Measurements from ENCODE around the gene RAI1. TPM values are rescaled to one million over a fixed set of nuclear protein-coding genes. Genes with fewer than 3 reads are reported as not detected.

RAI1 gene
- total RNA-seq, 1 donor = 8.9 TPM

DNA sequence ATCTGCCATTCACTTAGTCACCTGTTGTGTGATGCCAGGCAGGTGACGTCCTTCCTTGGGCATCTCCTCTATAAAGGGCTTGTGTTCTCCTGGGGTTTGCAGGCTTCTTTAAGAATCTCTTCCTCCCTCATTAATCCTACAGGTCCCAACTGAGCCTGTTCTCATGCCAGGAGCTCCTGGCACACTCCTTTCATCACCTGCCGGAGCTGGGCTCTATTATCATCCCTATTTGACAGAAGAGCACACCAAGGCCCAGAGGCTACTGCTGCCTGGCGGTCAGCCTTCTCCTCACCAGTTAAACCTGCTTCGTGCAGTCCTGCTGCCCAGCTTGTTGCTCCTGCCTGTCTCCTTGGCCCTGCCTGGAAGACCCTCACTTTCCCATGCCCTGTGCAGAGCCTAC lies 51.2 kb downstream of the RAI1 start:
- H3K4me3 ChIP-seq (ENCODE audit: low read length) = no peak overlapping the region

DNA sequence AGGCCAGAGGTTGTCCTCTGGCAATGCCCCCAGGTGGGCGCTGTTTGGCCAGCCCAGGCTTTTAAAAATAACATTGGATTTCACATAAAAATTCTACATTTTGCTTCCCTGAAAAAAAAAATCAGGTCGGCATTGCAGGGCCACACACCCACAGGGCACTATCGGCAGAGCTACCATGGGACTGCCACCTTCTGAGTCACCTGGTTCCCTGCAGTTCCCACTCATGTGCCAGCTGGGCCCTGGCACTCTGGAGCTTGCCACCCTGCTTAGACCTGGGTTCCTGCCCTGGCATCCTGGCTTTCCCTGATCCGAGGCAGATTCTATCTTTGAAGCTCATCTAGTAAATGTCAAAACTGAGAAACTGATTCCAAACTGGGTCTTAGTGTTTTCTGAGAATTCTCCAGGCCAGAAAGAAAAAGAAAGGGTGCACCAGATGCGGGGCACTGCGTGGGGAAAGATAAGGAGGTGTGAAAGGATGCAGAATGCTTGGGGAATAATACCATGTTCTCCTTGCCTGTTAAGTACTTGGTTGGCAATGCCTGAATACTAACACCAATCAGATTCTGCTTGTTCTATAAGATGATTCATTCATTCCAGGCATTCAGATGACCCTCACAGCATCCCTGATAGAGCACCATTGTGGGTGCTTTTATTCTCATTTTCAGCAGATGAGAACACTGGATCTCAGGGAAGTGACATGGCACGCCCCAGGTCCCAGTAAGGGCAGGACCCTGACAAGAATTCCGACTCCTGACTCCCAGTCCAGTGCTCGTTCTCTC lies 51.8 kb downstream of the RAI1 start:
- H3K4me3 ChIP-seq (ENCODE audit: low read length) = no peak overlapping the region
- peaks cover 24% of the 10 kb centered on the region for H3K4me1 ChIP-seq (ENCODE audit: insufficient read depth, low read length)
- H3K9me3 ChIP-seq (ENCODE audit: low read depth, low read length) = no peaks in the 10 kb centered on the region
- H3K27me3 ChIP-seq (ENCODE audit: insufficient read depth, low read length) = no peaks in the 10 kb centered on the region

More for the DNA sequence above, 51.2 kb downstream of the RAI1 start:
- Histone ChIP-seq H3K9me3 (ENCODE audit: low read depth, low read length) (no peaks in the 10 kb centered on the region), H3K27me3 (ENCODE audit: insufficient read depth, low read length) (no peaks in the 10 kb centered on the region), H3K4me1 (ENCODE audit: insufficient read depth, low read length) (peaks cover 17% of the 10 kb centered on the region)

DNA sequence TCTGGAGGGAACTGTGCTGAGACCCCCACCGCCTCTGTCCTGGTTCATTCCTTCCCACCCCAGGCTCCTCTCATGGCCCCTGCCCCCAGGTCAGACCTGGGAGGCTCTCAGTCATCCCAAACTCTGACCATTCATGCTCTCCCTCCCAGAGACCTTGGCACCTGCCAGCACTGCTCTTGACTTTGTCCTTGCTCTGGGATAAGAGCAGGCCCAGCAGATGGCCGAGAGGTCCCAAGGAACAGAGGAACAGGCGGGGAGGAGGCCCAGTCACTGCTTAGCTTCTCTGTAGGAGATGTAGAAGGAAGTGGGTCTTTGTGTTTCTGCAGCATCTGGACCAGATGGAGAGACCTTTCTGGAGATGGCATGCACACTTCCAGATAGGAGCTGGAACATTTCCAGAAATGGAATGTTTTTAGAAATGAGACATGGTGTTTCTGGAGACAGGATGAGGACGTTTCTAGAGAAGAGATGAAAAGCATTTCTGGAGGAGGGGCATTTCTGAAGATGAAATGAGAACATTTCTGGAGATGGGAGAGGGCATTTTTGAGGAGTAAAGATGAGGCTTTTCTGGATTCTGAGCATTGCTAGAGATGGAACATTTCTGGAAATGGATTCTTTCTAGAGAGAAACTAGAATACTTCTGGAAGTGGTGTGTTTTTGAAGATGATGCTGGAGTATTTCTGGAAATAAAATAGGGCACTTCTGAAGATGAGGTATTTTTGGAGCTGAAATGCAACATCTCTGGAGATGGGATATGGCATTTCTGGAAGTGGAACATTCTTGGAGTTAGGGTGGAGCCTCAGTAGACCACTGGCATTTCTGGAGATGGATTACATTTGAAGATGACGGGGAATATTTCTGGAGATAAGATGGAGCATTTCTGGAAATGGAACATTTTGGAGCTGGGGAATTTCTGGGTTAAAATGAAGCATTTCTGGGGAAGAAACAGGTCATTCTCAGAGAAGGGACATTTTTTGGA lies 55.2 kb downstream of the RAI1 start:
- H3K4me3 ChIP-seq (ENCODE audit: low read length) = no peak overlapping the region
- H3K4me1 ChIP-seq (ENCODE audit: insufficient read depth, low read length) = peaks cover 35% of the 10 kb centered on the region
- no peaks in the 10 kb centered on the region for H3K27me3 ChIP-seq (ENCODE audit: insufficient read depth, low read length)
- no peaks in the 10 kb centered on the region for H3K9me3 ChIP-seq (ENCODE audit: low read depth, low read length)

DNA sequence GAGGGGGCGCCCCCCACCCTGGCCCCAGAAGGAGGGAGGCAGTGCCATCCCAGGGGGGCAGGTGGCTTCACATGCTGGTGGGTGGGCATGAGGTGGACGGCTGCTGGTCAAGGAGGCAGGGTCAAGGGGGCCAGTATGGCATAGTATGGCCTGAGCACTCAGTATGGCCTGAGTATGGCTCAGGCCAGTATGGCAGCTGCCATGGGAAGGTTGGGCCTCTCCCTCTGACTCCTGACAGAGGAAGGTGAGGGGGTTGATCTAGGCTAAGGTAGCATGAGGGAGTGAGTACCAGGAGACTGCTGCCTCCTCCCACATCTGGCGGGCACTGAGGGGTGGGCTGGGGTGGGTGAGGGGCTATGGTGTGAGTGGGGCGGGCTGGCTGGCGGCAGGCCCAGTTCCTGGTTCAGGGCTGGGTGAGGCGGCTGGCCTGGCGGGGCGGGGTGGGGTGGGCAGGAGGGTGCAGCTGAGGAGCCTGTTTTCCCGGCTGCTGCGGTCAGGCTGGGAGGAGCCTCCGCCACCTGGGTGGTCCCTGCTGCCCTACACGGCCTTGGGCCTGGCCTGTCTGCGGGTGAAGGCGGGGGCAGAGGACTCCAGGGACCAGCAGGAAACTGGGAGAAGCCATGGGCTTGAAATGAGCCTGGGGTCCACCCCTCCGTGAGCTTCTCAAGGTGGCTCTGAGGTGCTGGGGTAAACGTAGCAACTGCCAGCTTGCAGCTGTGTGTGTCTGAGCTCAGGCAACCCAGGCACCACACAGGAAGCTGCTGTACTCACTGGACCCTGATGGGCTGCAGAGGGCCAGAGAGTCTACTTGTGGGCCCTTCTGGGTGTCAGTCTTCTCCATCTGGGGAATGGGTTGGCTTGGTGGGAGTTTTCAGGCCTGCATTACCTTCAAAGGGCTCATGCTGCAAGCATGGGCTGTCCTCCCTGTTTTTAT lies 57.0 kb downstream of the RAI1 start:
- Histone ChIP-seq H3K9me3 (ENCODE audit: low read depth, low read length) (no peaks in the 10 kb centered on the region), H3K4me1 (ENCODE audit: insufficient read depth, low read length) (peaks cover 35% of the 10 kb centered on the region), H3K4me3 (ENCODE audit: low read length) (no peak overlapping the region)

DNA sequence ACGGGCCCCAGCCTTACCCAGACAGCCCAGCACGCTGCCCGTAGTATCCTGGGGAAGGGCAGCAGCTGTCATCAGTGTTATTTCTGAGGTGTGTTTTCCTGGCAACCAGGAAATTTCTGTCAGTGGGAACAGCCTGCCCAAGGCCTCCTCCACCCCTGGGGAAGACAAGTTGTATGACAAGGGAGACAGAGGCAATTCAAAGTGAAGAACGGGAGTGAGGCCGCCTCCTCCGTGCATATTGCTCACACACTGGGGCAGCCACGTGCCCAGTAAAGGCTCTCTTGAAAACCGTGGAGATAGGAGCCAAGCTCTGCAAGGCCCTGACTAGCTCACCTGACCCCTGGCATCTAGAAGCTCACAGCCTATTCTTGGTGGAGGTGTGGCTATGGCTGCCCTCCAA lies 57.6 kb downstream of the RAI1 start:
- no peaks in the 10 kb centered on the region for H3K27me3 ChIP-seq (ENCODE audit: insufficient read depth, low read length)
- H3K4me1 ChIP-seq (ENCODE audit: insufficient read depth, low read length) = peaks cover 35% of the 10 kb centered on the region
- H3K9me3 ChIP-seq (ENCODE audit: low read depth, low read length) = no peaks in the 10 kb centered on the region
- H3K4me3 ChIP-seq (ENCODE audit: low read length) = no peak overlapping the region

More for the DNA sequence above, 57.0 kb downstream of the RAI1 start:
- H3K27me3 ChIP-seq (ENCODE audit: insufficient read depth, low read length) = no peaks in the 10 kb centered on the region

DNA sequence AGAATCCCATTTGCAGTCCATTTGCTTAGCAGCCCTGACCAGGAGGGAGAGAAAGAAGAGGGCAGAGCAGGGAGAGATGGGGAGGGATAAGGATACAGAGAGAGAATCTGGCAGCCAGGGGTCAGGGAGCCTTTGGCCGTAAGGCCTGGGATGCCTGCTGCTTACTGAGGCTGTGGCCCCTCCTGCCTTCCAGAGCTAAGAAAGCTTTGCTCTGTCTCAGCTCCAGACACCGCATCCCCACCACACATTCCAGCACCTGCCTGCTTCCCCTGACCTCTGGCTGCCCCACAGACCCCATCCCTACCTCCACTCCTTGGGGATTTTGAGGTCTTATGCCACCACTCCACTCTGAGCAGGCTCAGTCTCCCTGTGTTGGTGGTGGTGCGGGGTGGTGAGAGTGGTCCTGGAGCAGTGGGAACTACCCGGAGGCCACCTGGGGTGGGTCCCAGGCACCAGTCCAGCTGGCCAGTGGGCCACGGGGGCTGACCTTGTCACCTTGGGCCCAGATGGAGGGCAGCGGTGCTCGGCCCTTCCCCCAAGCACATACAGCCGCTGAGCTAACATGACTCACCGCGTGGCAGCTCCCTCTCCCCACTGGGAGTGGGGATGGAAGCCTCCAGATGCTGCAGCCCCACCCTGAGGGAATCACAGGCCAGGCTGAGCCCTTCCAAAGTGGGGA lies 58.3 kb downstream of the RAI1 start:
- H3K4me1 ChIP-seq (ENCODE audit: insufficient read depth, low read length) = peaks cover 33% of the 10 kb centered on the region
- H3K4me3 ChIP-seq (ENCODE audit: low read length) = no peak overlapping the region
- no peaks in the 10 kb centered on the region for H3K27me3 ChIP-seq (ENCODE audit: insufficient read depth, low read length)
- no peaks in the 10 kb centered on the region for H3K9me3 ChIP-seq (ENCODE audit: low read depth, low read length)

DNA sequence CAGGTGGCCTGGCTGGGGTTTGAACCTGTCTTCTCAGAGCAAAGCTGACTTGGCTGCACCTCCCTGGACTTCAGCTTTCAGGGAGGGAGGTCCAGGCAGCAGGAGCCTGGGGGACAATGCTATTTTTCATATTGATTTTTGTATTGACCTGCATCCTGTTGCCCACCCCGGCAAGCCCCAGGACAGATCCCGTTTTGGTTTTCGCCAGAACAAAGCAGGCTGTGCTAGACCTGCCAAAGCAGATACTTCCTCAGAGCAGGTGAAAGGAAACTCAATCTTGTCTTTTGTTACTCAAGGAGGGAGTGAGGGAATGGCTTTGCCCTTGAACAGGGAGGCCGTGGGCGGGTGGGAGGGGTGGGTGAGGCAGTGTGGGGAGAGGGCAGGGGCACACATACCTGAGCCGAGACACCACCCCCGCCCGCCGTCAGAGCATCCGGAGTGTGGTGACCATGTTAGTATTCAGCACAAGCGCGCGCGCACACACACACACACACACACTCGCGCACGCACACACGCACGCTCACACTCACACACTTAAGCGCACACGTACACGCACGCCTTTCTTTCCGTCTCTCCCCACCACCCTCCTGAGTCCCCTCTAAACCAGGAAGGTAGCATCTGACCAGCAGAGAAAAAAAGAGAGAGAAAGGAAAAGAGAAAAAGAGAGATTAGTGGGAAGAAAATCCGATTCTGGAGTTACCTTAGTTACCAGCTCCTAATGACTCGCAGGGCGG lies 59.5 kb downstream of the RAI1 start:
- Histone ChIP-seq H3K4me1 (ENCODE audit: insufficient read depth, low read length) (peaks cover 28% of the 10 kb centered on the region), H3K27me3 (ENCODE audit: insufficient read depth, low read length) (no peaks in the 10 kb centered on the region), H3K4me3 (ENCODE audit: low read length) (no peak overlapping the region), H3K9me3 (ENCODE audit: low read depth, low read length) (no peaks in the 10 kb centered on the region)

DNA sequence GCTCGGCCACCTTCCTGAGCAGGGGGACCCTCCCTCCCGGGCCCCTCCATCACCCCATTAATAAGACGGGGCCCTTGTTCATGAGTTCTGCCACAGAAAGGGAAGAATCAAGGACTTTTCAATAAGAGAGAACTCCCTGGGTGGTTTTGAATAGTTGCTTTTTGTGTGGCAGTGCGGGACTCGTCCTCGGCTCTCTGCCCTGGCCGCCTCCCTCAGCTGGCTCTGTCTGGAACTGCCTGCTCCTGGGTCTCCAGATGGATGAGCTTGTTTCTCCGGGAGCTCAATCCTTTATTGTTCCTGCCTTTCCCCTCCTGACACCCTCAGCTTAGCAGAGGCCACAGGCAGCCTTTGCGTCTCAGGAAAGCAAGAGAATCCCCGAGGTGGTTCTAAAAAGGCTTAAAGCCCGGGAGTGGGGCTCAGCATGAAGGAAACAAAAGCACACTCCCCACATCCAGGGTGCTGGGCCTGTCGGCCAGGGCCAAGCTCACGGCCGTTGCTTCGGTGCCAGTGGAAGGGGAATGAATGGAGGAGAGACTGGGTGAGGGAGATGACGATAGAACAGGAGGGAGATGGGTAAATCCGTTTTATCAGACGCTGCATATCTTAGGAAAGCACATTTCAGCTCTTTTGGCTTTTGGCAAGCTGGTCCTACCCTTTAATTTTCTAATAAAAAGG lies 60.2 kb downstream of the RAI1 start:
- no peak overlapping the region for H3K4me3 ChIP-seq (ENCODE audit: low read length)
- H3K9me3 ChIP-seq (ENCODE audit: low read depth, low read length) = no peaks in the 10 kb centered on the region
- peaks cover 28% of the 10 kb centered on the region for H3K4me1 ChIP-seq (ENCODE audit: insufficient read depth, low read length)
- H3K27me3 ChIP-seq (ENCODE audit: insufficient read depth, low read length) = no peaks in the 10 kb centered on the region

DNA sequence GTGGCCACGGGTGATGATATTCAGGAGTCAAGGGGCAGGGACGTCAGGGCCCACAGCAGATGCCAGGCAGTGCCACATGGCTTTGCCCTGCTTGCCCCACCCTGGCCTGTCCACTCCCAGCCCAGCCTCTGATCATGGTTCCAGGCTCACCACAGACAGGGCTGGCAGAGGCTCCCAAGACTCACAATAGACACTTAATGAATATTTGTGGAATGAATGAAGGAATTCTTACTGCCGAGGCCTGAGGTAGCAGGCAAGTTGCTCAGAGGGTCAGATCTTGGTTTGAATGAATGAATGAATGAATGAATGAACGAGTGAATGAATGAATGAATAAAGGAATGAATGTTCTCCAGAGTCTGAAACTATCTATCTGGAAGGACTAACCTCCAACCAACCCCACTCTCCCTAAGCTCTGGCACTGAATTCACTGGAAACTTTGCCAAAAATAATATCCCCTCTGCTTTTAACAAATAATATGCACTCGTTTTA lies 60.9 kb downstream of the RAI1 start:
- Histone ChIP-seq H3K9me3 (ENCODE audit: low read depth, low read length) (no peaks in the 10 kb centered on the region), H3K27me3 (ENCODE audit: insufficient read depth, low read length) (no peaks in the 10 kb centered on the region)

DNA sequence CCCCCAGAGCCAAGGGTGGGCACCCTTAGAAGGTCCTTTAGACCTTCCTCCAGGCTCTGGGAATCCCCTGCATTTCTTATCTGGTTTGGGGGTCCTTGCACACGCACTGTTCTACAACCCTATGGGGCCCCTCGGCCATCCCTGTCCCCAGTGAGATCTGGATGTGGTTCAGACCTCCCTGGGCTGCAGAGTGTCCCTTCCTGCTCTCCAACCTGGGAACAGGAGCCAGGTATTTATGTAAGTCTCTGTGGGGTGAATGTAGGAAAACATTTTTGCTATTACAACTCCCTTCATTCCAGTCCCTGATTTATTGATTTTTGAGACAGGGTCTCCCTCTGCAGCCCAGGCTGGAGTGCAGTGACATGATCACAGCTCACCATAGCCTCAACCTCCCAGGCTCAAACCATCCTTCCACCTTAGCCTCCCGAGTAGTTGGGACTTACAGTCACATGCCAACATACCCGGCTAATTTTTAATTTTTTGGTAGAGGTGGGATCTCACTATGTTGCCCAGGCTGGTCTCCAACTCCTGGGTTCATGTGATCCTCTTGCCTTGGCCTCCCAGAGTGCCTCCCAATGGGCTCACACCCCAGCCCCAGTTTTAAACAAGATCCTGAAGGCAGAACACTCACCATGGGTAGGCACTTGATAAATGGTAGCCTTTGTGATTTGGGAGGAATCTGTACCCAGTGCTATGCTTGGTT lies 61.6 kb downstream of the RAI1 start:
- Histone ChIP-seq H3K9me3 (ENCODE audit: low read depth, low read length) (no peaks in the 10 kb centered on the region), H3K4me3 (ENCODE audit: low read length) (no peak overlapping the region), H3K4me1 (ENCODE audit: insufficient read depth, low read length) (peaks cover 18% of the 10 kb centered on the region), H3K27me3 (ENCODE audit: insufficient read depth, low read length) (no peaks in the 10 kb centered on the region)

More for the DNA sequence above, 60.9 kb downstream of the RAI1 start:
- H3K4me1 ChIP-seq (ENCODE audit: insufficient read depth, low read length) = peaks cover 25% of the 10 kb centered on the region
- H3K4me3 ChIP-seq (ENCODE audit: low read length) = no peak overlapping the region

DNA sequence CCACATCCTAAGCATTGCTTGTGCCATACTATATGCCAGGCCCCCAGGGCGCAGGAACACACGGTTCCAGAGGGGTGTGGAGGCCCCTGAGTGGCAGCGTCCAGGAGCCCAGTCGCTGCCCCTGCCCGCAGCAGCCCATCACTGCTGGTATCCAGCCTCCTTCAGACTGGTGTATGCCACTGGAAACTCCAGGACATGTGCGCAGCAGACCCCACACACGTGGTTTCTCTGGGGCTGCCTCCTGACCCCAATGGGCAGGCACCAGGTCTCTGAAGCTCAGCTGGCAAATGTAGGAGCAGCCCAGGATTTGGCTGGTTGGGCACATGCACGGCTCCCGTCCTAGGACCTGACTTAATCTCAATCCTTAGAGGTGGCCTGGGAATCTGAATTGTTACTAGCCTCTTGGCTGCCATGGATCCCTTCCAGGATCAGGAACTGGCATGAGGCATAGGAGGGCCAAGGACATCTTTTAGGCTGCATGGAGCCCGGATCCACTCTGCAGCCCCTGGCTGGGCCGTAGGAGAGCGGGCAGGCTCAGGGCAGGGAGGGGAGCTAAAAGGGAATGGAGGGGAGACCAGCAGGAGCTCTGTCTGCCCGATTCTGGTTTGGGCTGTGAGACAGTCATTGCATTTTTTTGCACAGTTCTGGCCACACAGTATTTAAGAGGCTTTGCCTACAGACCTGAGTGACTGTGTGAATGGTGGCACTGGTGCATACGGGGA lies 62.3 kb downstream of the RAI1 start:
- no peaks in the 10 kb centered on the region for H3K27me3 ChIP-seq (ENCODE audit: insufficient read depth, low read length)
- no peak overlapping the region for H3K4me3 ChIP-seq (ENCODE audit: low read length)
- H3K4me1 ChIP-seq (ENCODE audit: insufficient read depth, low read length) = peaks cover 14% of the 10 kb centered on the region
- no peaks in the 10 kb centered on the region for H3K9me3 ChIP-seq (ENCODE audit: low read depth, low read length)

DNA sequence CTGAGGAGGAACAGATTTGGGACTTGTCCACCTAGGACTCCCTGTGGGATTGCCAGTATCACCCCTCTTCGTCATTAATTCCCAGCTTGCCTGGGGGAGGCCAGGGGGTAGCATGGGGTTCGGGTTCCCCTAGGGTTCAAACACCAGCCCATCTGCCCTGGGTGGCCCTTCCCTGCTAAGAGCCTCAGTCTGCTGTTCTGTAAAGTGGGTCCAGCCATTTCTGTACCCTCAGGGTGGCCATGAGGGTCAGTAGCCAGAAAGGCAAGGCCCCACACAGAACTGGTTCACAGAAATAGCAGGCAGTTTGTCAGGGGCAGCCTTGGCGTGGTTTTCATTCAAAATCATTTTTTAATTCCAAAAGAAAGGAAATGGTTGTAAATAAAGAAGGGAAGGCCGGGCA lies 62.9 kb downstream of the RAI1 start:
- Histone ChIP-seq H3K27me3 (ENCODE audit: insufficient read depth, low read length) (no peaks in the 10 kb centered on the region), H3K4me1 (ENCODE audit: insufficient read depth, low read length) (peaks cover 15% of the 10 kb centered on the region), H3K4me3 (ENCODE audit: low read length) (no peak overlapping the region), H3K9me3 (ENCODE audit: low read depth, low read length) (no peaks in the 10 kb centered on the region)
